ENCODE data around the gene GPC5. TPM values are rescaled to one million over a fixed set of nuclear protein-coding genes. Genes with fewer than 3 reads are reported as not detected.
"Not testable (repeated sequence)": the region's sequence is repeated elsewhere in the genome, so short reads cannot be mapped to it uniquely, and the experiment has no call there.

The GPC5 gene
- total RNA-seq, 2 donors from 2014 or later = not detected

GRCh38 chr13:91792054-91792453, 393.6 kb downstream of the GPC5 start:
- ATAC-seq (no peak), DNase-seq (no peak)
- WGBS, 2 donors = 55 to 59% methylated on average over 1 of the region's 1 CpG
- H3K9me3 ChIP-seq = no peaks in the 10 kb centered on the region
- TF ChIP-seq CTCF (IDR thresholded peaks at IDR 0.05) = no peak
- no peak for TF ChIP-seq POLR2A (IDR thresholded peaks at IDR 0.05)
- no peak overlapping the region for H3K27ac ChIP-seq
- intact Hi-C loops (cut with DNase I) = no loop called here
- H3K4me3 ChIP-seq = no peak overlapping the region
- no peaks in the 10 kb centered on the region for H3K36me3 ChIP-seq (replicated peaks in 1 of 2; ENCODE audit: insufficient read depth in 1 of 2, low read depth in 2 of 2)
- H3K27me3 ChIP-seq = no peaks in the 10 kb centered on the region
- H3K4me1 ChIP-seq = no peaks in the 10 kb centered on the region

GRCh38 chr13:91797567-91797966, 399.1 kb downstream of the GPC5 start:
- Histone ChIP-seq H3K27ac (no peak overlapping the region), H3K4me3 (no peak overlapping the region), H3K9me3 (no peaks in the 10 kb centered on the region), H3K27me3 (no peaks in the 10 kb centered on the region), H3K36me3 (replicated peaks in 1 of 2; ENCODE audit: insufficient read depth in 1 of 2, low read depth in 2 of 2) (no peaks in the 10 kb centered on the region), H3K4me1 (no peaks in the 10 kb centered on the region)
- intact Hi-C loops (cut with DNase I) = no loop called here
- DNase-seq (no peak), ATAC-seq (no peak)
- 29 to 34% methylated on average over 11 of the region's 11 CpGs for WGBS, 2 donors
- TF ChIP-seq CTCF (IDR thresholded peaks at IDR 0.05) = no peak
- no peak for TF ChIP-seq POLR2A (IDR thresholded peaks at IDR 0.05)

GRCh38 chr13:91798338-91798737, 399.9 kb downstream of the GPC5 start:
- H3K36me3 ChIP-seq (replicated peaks in 1 of 2; ENCODE audit: insufficient read depth in 1 of 2, low read depth in 2 of 2); H3K4me1 ChIP-seq; H3K27ac ChIP-seq; DNase-seq; intact Hi-C loops (cut with DNase I); H3K27me3 ChIP-seq; H3K4me3 ChIP-seq; H3K9me3 ChIP-seq; ATAC-seq: not testable (repeated sequence)
- 66 to 69% methylated on average over 3 of the region's 3 CpGs for WGBS, 2 donors

- H3K27me3 ChIP-seq; ATAC-seq; H3K4me3 ChIP-seq; intact Hi-C loops (cut with DNase I); H3K4me1 ChIP-seq; DNase-seq; H3K27ac ChIP-seq; H3K9me3 ChIP-seq; H3K36me3 ChIP-seq (replicated peaks in 1 of 2; ENCODE audit: insufficient read depth in 1 of 2, low read depth in 2 of 2): not testable (repeated sequence)
- 55 to 71% methylated on average over 3 of the region's 3 CpGs for WGBS, 2 donors
Observed at GRCh38 chr13:91801772-91802171, 403.4 kb downstream of the GPC5 start.

GRCh38 chr13:91802957-91803356, 404.5 kb downstream of the GPC5 start:
- H3K27ac ChIP-seq = no peak overlapping the region
- H3K27me3 ChIP-seq = no peaks in the 10 kb centered on the region
- H3K36me3 ChIP-seq (replicated peaks in 1 of 2; ENCODE audit: insufficient read depth in 1 of 2, low read depth in 2 of 2) = no peaks in the 10 kb centered on the region
- H3K4me1 ChIP-seq = no peaks in the 10 kb centered on the region
- no peaks in the 10 kb centered on the region for H3K9me3 ChIP-seq
- DNase-seq = no peak
- TF ChIP-seq CTCF (IDR thresholded peaks at IDR 0.05) (no peak), POLR2A (IDR thresholded peaks at IDR 0.05) (no peak)
- no peak for ATAC-seq
- intact Hi-C loops (cut with DNase I) = no loop called here
- no peak overlapping the region for H3K4me3 ChIP-seq

- no peak for DNase-seq
- no peaks in the 10 kb centered on the region for H3K27me3 ChIP-seq
- no peaks in the 10 kb centered on the region for H3K36me3 ChIP-seq (replicated peaks in 1 of 2; ENCODE audit: insufficient read depth in 1 of 2, low read depth in 2 of 2)
- no peaks in the 10 kb centered on the region for H3K4me1 ChIP-seq
- no peak overlapping the region for H3K27ac ChIP-seq
- intact Hi-C loops (cut with DNase I) = no loop called here
- no peaks in the 10 kb centered on the region for H3K9me3 ChIP-seq
- H3K4me3 ChIP-seq = no peak overlapping the region
- no peak for TF ChIP-seq POLR2A (IDR thresholded peaks at IDR 0.05)
- no peak for TF ChIP-seq CTCF (IDR thresholded peaks at IDR 0.05)
- no peak for ATAC-seq
- WGBS, 2 donors = 43 to 45% methylated on average over 1 of the region's 1 CpG
Observed at GRCh38 chr13:91804724-91805123, 406.3 kb downstream of the GPC5 start.
